Loucy (cell line): ENCODE measurements around the gene RPH3AL.

Source experiments
- CTCF ChIP-seq: fragments of 200-600 bp; sonication (generic); conservative IDR thresholded peaks from 2 replicates; pipeline ENCODE4 v1.5.1; 2014; ENCODE audit warnings: mild to moderate bottlenecking, antibody characterized with exemption, low read length
- EZH2phosphoT487 ChIP-seq: fragments of 200-600 bp; IDR thresholded peaks from 2 replicates; pipeline ENCODE4 v1.6.1; 2018; ENCODE audit warnings: antibody characterized with exemption, mild to moderate bottlenecking, moderate library complexity, borderline replicate concordance

GRCh38 chr17:292016-292415 lies 60.6 kb downstream of the RPH3AL start:
- TF ChIP-seq CTCF (no peak), EZH2phosphoT487 (no peak)
